ENCODE measurements around the gene PIGP. TPM values are rescaled to one million over a fixed set of nuclear protein-coding genes. Genes with fewer than 3 reads are reported as not detected.
"Not testable (repeated sequence)": the region's sequence is repeated elsewhere in the genome, so short reads cannot be mapped to it uniquely, and the experiment has no call there.

PIGP gene
- total RNA-seq = 10 to 100 TPM; 13.9 to 32.1 (median 19.5) TPM

GRCh38 chr21:37072988-37073416, at the start of gene PIGP, which contains the start of gene TTC3:
PIGP (minus strand) TSS chr21:37073071; CDS start chr21:37072515, 556 bp downstream.
TTC3 (plus strand) TSS chr21:37073254; CDS start chr21:37087258, 14,004 bp downstream.
- ATAC-seq (ENCODE audit: low FRiP score) (peak; percentile 94), DNase-seq (ENCODE audit: low spot score) (peak; percentile 71)
- TF ChIP-seq CTCF (IDR thresholded peaks at IDR 0.05) = no peak

GRCh38 chr21:37119421-37120218, 46.7 kb upstream of the PIGP start:
- no peak for ATAC-seq (ENCODE audit: low FRiP score)
- DNase-seq (ENCODE audit: low spot score) = no peak
- TF ChIP-seq CTCF (IDR thresholded peaks at IDR 0.05) = no peak

- DNase-seq (ENCODE audit: low spot score) (no peak), ATAC-seq (ENCODE audit: low FRiP score) (no peak)
- no peak for TF ChIP-seq CTCF (IDR thresholded peaks at IDR 0.05)
These were observed 45.4 kb upstream of the PIGP start for GRCh38 chr21:37118187-37118826.

GRCh38 chr21:37117204-37117603, 44.3 kb upstream of the PIGP start:
- TF ChIP-seq CTCF (IDR thresholded peaks at IDR 0.05) = no peak
- no peak for ATAC-seq (ENCODE audit: low FRiP score)
- DNase-seq (ENCODE audit: low spot score) = no peak

- not testable (repeated sequence) for ATAC-seq (ENCODE audit: low FRiP score); DNase-seq (ENCODE audit: low spot score)
These were observed 43.6 kb upstream of the PIGP start for GRCh38 chr21:37116459-37116858.

GRCh38 chr21:37114301-37114700, 41.4 kb upstream of the PIGP start:
- ATAC-seq (ENCODE audit: low FRiP score); DNase-seq (ENCODE audit: low spot score): not testable (repeated sequence)

- not testable (repeated sequence) for ATAC-seq (ENCODE audit: low FRiP score); DNase-seq (ENCODE audit: low spot score)
These were observed 38.2 kb upstream of the PIGP start for GRCh38 chr21:37111029-37111428.

- TF ChIP-seq CTCF (IDR thresholded peaks at IDR 0.05) = no peak
- ATAC-seq (ENCODE audit: low FRiP score) (no peak), DNase-seq (ENCODE audit: low spot score) (no peak)
These were observed 34.1 kb upstream of the PIGP start for GRCh38 chr21:37106998-37107397.

- not testable (repeated sequence) for ATAC-seq (ENCODE audit: low FRiP score); DNase-seq (ENCODE audit: low spot score)
These were observed 29.9 kb upstream of the PIGP start for GRCh38 chr21:37102746-37103145.

Data from omental fat pad (tissue), 4 donors.